Stimulated activated CD8-positive, alpha-beta memory T cell treated with anti-CD3 and anti-CD28 coated beads, Interleukin-12 subunit alpha, Interleukin-12 subunit beta, amount 100 ng/mL, for 24 hours (primary cell): ENCODE results near the gene ZFAND6.
"Not testable (repeated sequence)": the region's sequence is repeated elsewhere in the genome, so short reads cannot be mapped to it uniquely, and the experiment has no call there.

Experiments
- DNase-seq: peaks from one replicate; pipeline ENCODE4 v3.0.0-alpha.2; 2020; ENCODE audit errors: extremely low read depth

Gene ZFAND6

DNA sequence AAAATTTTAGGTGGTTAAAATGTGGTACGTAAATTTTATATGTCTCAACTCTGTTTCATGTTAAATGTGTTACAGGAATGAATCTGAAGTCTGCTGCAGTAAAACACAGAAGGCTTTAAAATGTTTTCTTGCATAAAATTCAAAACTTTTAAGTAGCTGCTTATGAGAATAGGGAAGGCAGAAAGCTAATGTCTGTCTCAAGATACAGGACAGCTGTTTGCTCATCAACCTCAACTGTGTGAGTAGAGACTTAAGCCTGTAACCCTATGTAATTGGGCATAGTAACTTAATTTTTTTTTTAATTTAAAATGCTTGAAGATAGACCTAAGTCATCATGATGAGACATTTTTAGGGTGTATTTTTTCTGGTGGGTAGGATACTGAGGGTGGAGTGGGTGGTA, 38.9 kb downstream of the ZFAND6 start:
- DNase-seq, result no peak

GRCh38 chr15:80099241-80099640, 39.8 kb downstream of the ZFAND6 start:
- DNase-seq, result no peak

DNA sequence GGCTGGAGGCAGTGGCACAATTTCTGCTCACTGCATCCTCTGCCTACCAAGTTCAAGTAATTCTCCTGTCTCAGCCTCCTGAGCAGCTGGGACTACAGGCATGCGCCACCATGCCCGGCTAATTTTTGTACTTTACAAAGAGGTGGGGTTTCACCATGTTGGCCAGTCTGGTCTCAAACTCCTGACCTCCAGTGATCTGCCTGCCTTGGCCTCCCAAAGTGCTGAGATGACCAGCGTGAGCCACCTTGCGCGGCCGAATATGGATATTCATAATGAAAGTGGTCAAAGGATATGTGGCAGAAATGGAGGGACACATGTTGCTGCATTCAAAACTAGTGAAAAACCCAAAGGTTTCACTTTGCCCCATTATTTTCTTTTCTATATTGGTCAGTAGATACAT, 40.2 kb downstream of the ZFAND6 start:
- DNase-seq, result not testable (repeated sequence)

- no peak for DNase-seq
These were observed 40.8 kb downstream of the ZFAND6 start for GRCh38 chr15:80100247-80100646.

DNA sequence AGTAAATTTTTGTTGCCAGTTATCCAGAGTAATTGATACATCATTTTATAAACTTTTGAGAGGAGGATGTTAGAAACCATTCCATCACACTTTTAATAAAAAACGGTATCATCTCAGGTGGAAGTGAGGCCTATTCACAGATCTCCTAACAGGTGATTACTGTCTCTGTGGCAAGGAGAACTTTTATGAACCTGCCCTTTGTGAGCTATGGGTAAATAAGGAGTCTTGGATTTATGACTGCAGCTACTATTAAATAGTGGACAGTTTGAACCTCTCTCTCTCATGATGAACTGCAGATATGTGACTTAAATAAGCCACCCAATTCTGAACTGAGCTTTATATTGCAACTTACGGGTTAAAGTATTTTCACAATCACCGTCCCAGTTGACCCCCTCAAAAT, 45.7 kb downstream of the ZFAND6 start:
- no peak for DNase-seq

DNA sequence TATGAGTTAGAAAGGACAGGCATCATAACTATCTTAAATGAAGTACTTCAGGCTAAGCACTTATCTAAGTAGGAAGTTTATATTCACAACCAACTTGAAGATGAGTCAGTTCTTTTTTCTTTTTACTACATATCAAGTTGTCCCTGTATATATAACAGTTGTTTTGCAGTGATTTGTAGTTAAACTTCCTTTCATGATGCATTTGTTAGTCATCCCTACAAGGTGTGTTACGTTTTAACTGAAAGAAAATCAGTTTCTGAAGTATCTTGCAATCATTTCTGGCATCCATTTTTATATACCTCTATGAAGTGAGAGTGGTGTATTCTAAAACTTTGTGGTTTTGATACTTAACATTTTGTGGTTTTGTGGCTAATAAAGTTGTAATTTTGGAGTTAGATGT, 46.1 kb downstream of the ZFAND6 start:
- no peak for DNase-seq

DNA sequence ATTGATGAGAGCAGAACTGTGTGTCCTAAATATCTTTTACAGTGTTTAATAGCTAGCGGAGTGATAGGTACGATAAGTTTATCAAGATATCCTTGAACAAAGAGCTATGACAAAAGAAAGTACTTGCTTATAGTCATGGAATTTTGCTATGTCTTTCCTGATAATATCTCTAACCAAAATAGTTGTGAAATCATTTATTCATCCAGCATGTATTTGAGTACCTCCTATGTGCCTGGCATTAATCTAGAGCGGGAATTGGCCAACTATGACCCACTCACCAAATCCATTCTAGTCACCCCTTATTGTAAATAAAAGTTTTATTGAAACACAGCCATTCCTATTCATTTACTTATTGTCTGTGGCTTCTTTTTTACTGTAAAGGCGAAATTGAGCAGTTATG, 46.6 kb downstream of the ZFAND6 start:
- no peak for DNase-seq

- no peak for DNase-seq
These were observed 47.7 kb downstream of the ZFAND6 start for GRCh38 chr15:80107204-80107603.

DNA sequence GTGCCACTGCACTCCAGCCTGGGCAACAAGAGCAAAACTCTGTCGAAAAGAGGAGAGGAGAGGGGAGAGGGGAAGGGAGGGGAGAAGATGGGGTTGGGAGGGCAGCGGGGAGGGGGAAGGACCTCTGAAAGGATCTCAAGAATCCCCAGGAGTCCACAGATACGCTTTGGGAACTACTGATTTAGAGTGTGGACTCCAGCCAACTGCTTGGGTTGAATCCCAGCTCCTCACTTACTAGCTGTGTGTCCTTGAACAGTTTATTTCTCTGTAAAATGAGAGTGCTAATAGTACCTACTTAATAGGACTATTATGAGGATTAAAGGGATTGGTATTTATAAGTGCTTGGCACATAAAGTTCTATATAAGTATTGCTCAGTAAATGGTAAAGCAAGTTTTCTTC, 48.3 kb downstream of the ZFAND6 start:
- DNase-seq, result no peak

- no peak for DNase-seq
These were observed 49.9 kb downstream of the ZFAND6 start for GRCh38 chr15:80109388-80109787.

DNA sequence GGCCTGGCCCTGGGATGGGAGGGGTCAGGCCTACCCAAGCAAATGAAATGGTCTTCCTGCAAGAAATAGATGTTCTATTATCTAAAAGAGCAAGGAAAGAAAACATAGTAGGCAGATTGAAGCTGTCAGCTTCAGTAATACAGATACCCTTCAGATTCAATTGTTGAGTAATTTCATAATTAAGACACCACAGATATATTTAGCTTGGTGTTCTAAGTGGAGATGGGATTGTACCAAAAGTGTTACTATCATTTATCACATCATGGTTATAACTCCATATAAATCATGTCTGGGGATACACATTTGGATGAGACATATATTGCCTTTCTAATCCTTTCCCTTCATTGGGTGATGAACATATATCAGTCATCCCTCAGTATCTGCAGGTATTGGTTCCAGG, 51.4 kb downstream of the ZFAND6 start:
- no peak for DNase-seq

GRCh38 chr15:80114114-80114513, 54.6 kb downstream of the ZFAND6 start:
- no peak for DNase-seq

GRCh38 chr15:80115021-80115420, 55.5 kb downstream of the ZFAND6 start:
- no peak for DNase-seq

- DNase-seq, result no peak
These were observed 59.5 kb downstream of the ZFAND6 start for GRCh38 chr15:80118956-80119355.

- no peak for DNase-seq
These were observed 61.2 kb downstream of the ZFAND6 start for GRCh38 chr15:80120636-80121035.

DNA sequence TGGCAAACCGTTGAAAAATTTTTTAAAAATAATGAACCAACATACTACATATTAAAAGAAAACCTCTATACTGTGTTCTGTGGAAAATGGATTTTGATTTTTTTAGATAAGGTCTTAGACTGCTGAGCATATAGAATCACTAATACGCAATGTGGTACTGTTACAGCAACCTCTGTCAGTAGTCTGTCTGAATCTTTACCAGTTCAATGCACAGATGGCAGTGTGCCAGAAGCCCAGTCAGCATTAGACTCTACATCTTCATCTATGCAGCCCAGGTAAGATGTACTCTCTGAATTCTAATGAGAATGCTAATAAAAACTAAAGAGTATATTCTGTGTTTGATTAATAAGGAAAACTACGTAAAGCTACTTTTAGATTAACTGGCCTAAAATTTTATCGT, 62.1 kb downstream of the ZFAND6 start:
- no peak for DNase-seq

DNA sequence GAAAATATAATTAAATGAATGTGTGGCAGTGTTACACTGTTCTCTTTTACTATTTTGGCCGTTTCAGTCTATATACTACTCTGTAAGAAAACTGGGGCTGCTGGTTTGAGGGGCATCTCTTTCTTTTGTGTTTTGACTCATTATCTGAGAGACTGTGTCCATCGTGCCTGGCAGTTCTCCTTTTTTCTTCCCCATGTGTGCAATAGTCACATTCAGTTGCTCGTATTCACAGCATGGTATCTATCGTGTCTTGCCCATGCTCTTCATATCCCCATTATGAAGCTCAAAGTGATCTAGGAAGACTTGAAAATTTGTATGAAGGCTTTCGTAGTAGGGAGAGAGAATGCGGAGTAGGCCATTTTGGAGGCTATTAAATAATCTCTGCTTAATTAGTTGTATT, 63.6 kb downstream of the ZFAND6 start:
- no peak for DNase-seq

GRCh38 chr15:80127253-80127652, 67.8 kb downstream of the ZFAND6 start:
- DNase-seq, result not testable (repeated sequence)

DNA sequence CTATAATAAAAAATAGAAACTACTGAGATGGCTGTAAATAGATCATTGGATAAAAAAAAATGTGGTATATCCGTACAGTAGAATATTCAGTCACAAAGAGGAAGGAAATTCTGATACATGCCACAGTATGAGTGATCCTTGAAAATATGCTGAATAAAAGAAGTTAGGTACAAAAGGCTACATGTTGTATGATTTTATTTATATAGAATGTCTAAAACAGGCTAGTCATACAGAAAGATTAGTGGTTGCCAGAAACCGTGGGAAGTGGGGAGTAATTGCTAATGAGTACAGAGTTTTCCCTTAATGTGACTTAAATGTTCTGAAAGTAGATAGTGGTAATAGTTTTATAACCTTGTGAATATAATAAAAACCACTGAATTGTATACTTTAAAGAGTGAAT, 68.4 kb downstream of the ZFAND6 start:
- no peak for DNase-seq

DNA sequence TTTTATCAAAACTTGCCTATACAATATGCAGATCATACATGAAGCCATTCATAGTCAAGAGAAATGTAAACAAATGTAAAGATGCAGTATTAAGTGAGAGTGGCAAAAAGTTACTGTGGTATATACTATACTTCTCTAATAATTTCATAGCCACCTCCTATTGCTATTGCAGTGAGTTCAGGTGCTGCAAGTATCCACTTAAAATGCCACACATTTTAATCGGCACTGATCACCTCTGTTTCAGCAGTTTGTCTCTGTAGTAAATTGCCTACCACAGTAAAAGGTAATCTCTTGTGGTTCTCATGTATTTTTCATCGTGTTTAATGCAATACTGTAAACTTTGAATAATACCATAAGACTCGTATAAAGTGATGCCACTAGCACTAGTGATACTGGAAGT, 72.9 kb downstream of the ZFAND6 start:
- no peak for DNase-seq

DNA sequence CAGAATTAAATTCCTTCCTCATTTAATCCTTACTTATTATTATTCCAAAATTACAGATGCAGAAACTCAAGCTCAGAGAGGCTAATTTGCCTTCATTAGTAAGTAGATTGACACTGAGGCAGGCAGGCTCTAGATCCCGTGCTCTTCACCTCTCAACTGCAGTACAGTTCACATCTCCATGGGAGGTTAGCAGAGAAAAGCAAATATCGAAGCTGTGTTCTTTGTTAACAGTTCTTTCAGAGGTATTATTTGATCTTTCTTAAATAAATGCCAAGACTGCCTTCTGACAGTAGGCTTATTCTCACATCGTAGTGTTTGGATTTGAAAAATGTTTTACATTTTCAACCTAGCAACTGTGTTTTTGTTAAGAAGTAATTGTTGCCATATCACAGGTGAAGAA, 77.4 kb downstream of the ZFAND6 start:
- DNase-seq, result no peak

DNA sequence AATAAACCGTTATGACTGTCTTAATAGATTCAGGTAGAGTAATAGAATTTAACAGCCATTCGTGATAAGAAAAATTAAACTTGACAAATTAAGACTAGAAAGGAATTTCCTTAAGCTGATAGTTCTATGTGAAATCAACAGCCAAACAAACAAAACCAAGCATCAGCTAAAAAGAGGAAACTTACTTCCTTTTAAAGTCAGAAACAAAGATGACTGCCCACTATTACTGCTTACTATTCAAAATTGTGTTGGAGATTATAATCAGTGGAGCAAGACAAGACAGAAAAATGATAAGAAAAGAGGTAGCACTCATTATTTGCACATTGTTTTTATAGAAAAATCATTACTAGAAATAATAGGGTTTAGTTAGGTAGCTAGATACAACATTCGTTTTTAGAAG, 79.5 kb downstream of the ZFAND6 start:
- DNase-seq, result no peak

GRCh38 chr15:80140909-80141308, 81.4 kb downstream of the ZFAND6 start:
- no peak for DNase-seq

DNA sequence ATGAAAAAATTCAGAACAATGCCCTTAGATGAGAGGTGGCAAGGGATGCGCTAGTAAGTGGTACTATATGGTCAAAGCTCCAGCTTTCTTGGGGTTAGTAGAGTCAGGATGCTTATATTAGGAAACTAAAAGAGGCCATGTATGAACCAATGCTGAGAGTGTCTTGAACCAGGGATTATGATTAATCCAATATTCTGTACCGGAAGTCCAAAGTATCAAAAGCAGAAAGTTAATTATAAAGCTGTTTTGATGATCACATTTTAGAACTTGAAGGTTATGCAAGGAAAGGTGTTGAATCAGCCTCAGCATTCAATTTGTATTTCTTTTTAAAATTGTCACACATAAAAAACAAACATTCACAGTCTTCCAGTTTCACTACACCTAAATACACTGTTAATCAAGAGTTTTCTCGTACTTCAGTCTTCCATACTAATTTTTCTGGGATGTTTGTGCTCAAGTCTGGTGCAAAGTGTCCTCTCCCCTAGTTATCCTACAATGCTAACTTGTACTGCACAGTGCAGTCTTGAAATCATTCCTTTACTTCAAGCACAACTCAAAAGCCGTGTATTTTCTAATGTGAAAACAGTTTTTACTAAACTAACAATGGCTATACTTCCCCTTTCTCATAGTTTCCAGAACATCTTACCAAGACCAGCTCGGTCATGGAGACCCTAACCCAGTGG, 82.6 kb downstream of the ZFAND6 start:
- no peak for DNase-seq
